Measurements from ENCODE around the gene NASP.
A peak's percentile ranks its signal among the peaks of the same experiment; 100 is the strongest.

The NASP gene

DNA sequence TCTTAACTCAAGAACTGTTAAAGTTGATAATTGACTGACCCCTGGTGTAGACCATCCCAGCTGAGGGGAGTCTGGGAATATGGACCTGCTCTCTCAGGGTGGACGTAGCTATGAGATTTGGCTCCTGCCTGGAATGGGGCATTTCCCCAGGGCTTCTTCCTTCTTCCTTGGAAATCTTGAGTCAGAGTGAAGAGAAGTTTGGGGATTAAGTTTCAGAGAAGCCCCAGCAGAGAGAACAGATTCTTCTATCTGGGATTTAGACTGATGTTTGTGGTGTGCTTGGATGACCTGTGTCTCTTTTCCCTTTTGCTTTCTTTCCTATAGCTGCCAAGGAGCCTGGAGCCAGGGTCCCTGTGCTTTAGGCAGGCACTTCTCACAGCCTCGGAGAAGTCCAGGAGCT lies 20.0 kb upstream of the NASP start:
- Mint-ChIP-seq H3K27ac (no peak overlapping the region), H3K27me3 (no peaks in the 10 kb centered on the region), H3K36me3 (peaks cover 4% of the 10 kb centered on the region)

GRCh38 chr1:45566722-45567121 lies 17.1 kb upstream of the NASP start:
- Mint-ChIP-seq H3K27ac (no peak overlapping the region), H3K36me3 (peaks cover 6% of the 10 kb centered on the region), H3K27me3 (no peaks in the 10 kb centered on the region), H3K4me3 (no peak overlapping the region), H3K9me3 (no peaks in the 10 kb centered on the region), H3K4me1 (peaks cover 4% of the 10 kb centered on the region)

More for the DNA sequence above, 20.0 kb upstream of the NASP start:
- no peak overlapping the region for H3K4me3 Mint-ChIP-seq
- H3K4me1 Mint-ChIP-seq, result peaks cover 6% of the 10 kb centered on the region
- no peaks in the 10 kb centered on the region for H3K9me3 Mint-ChIP-seq

GRCh38 chr1:45567911-45568310 lies 15.9 kb upstream of the NASP start:
- Mint-ChIP-seq H3K27ac (no peak overlapping the region), H3K4me3 (no peak overlapping the region), H3K36me3 (peaks cover 6% of the 10 kb centered on the region), H3K9me3 (no peaks in the 10 kb centered on the region), H3K27me3 (no peaks in the 10 kb centered on the region), H3K4me1 (no peaks in the 10 kb centered on the region)

- no peaks in the 10 kb centered on the region for H3K4me1 Mint-ChIP-seq
- H3K4me3 Mint-ChIP-seq, result no peak overlapping the region
- H3K36me3 Mint-ChIP-seq, result peaks cover 6% of the 10 kb centered on the region
- H3K27ac Mint-ChIP-seq, result no peak overlapping the region
- no peaks in the 10 kb centered on the region for H3K9me3 Mint-ChIP-seq
- H3K27me3 Mint-ChIP-seq, result no peaks in the 10 kb centered on the region
Observed at GRCh38 chr1:45568421-45568820, 15.4 kb upstream of the NASP start.

DNA sequence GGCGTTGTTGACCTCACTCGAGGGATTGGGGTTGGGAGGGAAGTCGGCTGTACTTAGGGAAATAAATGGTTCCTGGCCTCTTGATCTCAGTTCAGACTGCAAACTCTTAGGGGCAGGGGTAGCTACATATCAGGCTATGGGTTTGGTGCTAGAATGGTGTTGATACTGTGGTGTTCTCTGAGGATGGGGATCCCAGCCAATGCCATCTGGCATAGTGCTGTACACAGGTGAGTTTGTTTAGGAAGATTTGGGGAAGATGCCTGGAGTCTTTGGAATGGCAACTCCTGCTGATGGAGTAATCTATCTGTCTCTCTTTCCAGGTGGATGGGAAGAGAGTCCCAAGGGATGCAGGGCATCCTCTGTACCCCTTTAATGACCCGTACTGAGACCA lies 14.3 kb upstream of the NASP start:
- no peaks in the 10 kb centered on the region for H3K27me3 Mint-ChIP-seq
- no peaks in the 10 kb centered on the region for H3K9me3 Mint-ChIP-seq
- H3K27ac Mint-ChIP-seq, result no peak overlapping the region
- no peak overlapping the region for H3K4me3 Mint-ChIP-seq
- H3K36me3 Mint-ChIP-seq, result peaks cover 6% of the 10 kb centered on the region
- no peaks in the 10 kb centered on the region for H3K4me1 Mint-ChIP-seq

DNA sequence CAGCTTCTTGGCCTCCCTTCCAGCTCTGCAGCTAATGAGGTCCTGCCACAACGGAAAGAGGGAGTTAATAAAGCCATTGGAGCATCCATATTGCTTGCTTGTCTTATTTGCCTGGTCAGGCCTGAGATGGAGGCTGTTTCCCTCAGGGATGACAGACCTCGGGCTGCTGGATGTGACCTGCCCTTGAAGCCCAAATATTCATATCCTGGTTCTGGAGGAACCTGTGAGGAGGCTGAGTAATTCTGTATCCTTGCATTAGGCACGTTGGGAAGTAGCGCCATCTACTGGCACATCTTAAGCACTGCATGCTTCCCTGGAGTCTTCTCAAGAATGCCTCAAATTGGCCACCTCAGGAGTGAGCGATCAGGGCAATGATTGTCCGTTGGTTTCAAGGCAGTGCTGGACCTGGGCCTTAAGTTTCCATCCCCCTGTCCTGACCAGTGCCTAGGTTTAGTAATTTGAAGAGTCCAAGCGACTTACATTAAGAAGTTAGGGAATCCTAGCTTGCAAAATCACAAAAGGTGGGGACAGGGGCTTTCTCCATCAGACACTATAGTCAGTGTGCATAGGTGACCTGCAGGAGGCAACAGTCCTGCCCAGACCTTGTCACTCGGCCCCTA lies 13.8 kb upstream of the NASP start:
- Mint-ChIP-seq H3K27ac (no peak overlapping the region), H3K4me1 (no peaks in the 10 kb centered on the region), H3K9me3 (no peaks in the 10 kb centered on the region), H3K4me3 (no peak overlapping the region), H3K36me3 (peaks cover 6% of the 10 kb centered on the region), H3K27me3 (no peaks in the 10 kb centered on the region)

DNA sequence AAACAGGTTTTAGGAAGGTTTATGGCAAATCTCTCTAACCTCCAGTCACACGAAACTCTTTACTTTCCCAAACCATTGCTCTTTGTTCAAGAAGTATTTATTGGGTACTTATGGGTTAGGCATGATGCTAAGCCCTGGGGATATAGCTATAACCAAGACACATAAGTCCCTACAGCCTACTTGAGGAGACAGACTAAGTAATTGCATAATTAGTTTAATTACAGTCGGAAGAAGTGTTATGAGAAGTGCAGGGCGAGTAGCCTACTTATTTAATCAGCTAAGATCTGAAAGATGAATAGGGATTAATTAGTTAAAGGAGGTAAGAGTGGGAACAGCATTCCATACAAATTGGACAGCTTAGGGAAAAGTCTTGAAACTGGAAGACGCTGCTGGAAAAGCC lies 13.2 kb upstream of the NASP start:
- Mint-ChIP-seq H3K9me3 (no peaks in the 10 kb centered on the region), H3K4me1 (no peaks in the 10 kb centered on the region), H3K27me3 (no peaks in the 10 kb centered on the region), H3K27ac (no peak overlapping the region), H3K4me3 (no peak overlapping the region), H3K36me3 (peaks cover 6% of the 10 kb centered on the region)

- H3K27me3 Mint-ChIP-seq, result no peaks in the 10 kb centered on the region
- H3K9me3 Mint-ChIP-seq, result no peaks in the 10 kb centered on the region
- H3K27ac Mint-ChIP-seq, result no peak overlapping the region
- no peak overlapping the region for H3K4me3 Mint-ChIP-seq
- no peaks in the 10 kb centered on the region for H3K4me1 Mint-ChIP-seq
- H3K36me3 Mint-ChIP-seq, result peaks cover 3% of the 10 kb centered on the region
Observed at GRCh38 chr1:45573231-45573804, 10.5 kb upstream of the NASP start.

DNA sequence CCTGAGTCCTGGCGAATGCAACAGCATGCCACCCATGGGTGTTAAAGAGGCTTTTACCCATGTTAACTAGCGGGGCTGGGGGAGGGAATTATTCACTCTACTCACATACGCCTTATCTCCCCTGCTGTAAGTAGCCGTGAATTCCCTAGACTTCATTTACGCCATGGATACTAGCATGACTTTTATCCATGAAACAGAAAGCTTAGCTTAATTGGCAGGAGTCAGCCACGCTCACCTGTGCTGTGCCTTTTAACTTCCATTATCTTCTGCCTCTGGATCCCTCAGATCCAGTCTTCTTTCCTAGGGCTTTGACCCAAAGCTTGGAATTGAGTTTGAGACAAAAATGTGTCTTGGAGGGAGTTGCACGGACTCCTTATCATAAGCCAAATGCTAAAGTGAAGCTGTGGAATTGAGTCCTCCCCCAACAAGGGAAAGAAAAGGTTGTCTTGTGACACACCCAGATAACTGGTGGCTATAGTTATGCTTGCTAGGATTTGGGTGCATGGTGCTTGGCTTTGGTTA lies 9.7 kb upstream of the NASP start:
- H3K27ac Mint-ChIP-seq, result no peak overlapping the region
- peaks cover 3% of the 10 kb centered on the region for H3K36me3 Mint-ChIP-seq
- H3K4me3 Mint-ChIP-seq, result no peak overlapping the region
- no peaks in the 10 kb centered on the region for H3K27me3 Mint-ChIP-seq
- no peaks in the 10 kb centered on the region for H3K4me1 Mint-ChIP-seq
- H3K9me3 Mint-ChIP-seq, result no peaks in the 10 kb centered on the region

GRCh38 chr1:45583264-45583665 lies 576 bp upstream of the NASP start:
- Mint-ChIP-seq H3K4me1 (peaks cover 24% of the 10 kb centered on the region), H3K9me3 (no peaks in the 10 kb centered on the region), H3K27me3 (no peaks in the 10 kb centered on the region), H3K36me3 (peaks cover 5% of the 10 kb centered on the region), H3K4me3 (peak overlapping the region; percentile 99), H3K27ac (peak overlapping the region; percentile 99)

- Mint-ChIP-seq H3K27ac (peak overlapping the region; percentile 99), H3K4me1 (peaks cover 32% of the 10 kb centered on the region), H3K4me3 (peak overlapping the region; percentile 99), H3K9me3 (no peaks in the 10 kb centered on the region), H3K27me3 (no peaks in the 10 kb centered on the region), H3K36me3 (peaks cover 5% of the 10 kb centered on the region)
Observed at GRCh38 chr1:45584351-45585109, 689 bp downstream of the NASP start.

DNA sequence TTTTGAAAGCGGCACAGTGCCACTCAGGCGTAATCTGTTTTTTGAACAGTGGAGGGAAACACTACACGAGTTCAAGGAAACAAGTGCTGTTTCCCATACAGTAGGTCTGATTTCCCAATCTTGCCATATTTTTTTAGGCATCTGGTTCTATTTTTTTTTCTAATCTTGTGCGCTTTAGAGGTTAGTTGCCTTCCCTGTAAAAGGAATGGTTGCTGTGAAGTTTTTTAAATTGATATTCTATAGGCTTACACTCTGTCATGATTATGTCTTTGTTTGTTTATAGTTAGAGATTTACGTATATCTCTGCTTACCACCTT lies 1.2 kb downstream of the NASP start:
- peak overlapping the region; percentile 99 for H3K4me3 Mint-ChIP-seq
- no peaks in the 10 kb centered on the region for H3K9me3 Mint-ChIP-seq
- no peaks in the 10 kb centered on the region for H3K27me3 Mint-ChIP-seq
- H3K27ac Mint-ChIP-seq, result peak overlapping the region; percentile 92
- peaks cover 5% of the 10 kb centered on the region for H3K36me3 Mint-ChIP-seq
- H3K4me1 Mint-ChIP-seq, result peaks cover 32% of the 10 kb centered on the region

DNA sequence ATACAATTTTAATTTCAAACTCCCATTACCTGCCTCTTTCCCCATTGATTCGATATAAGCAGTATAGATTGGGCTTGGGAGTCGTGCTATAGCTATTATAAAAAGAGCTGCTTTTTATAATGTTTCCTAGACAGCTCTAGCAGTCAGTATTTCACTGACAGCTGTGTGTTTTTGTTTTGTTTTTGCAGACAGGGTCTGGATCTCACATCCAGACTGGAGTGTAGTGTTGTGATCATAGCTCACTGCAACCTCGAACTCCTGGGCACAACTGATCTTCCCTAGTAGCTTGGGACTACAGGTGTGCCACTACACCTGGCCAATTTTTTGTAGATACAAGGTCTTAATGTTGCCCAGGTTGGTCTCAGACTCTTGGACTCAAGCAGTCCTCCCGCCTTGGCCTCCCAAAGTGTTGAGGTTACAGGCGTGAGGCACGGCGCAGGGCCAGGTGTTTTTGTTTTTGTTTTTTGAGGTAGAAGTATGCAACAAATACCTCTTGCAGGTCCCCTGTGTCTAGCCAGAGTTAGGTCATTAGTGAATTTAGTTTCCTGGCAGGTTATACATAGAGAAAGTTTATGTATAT lies 1.7 kb downstream of the NASP start:
- no peaks in the 10 kb centered on the region for H3K27me3 Mint-ChIP-seq
- H3K4me3 Mint-ChIP-seq, result peak overlapping the region; percentile 99
- H3K36me3 Mint-ChIP-seq, result peaks cover 5% of the 10 kb centered on the region
- peaks cover 32% of the 10 kb centered on the region for H3K4me1 Mint-ChIP-seq
- H3K27ac Mint-ChIP-seq, result peak overlapping the region; percentile 63
- no peaks in the 10 kb centered on the region for H3K9me3 Mint-ChIP-seq

DNA sequence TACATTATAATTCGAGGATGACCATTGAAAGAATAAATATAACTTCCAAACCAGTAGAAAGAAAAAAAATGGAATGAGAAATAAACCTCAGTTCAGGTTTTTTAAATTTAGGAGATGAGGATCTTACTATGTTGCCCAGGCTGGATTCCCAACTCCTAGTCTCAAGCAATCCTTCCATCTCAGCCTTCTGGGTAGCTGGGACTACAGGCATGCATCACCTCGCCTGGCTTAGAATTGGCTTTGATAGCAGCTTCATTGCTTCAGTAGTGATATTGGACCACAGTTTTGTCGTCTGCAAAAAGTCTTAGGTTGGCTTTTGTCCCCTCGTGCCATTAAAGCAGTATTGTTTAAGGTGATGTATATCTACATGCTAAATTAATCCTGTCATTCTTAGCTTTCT lies 2.9 kb downstream of the NASP start:
- peaks cover 7% of the 10 kb centered on the region for H3K36me3 Mint-ChIP-seq
- H3K27me3 Mint-ChIP-seq, result no peaks in the 10 kb centered on the region
- H3K4me3 Mint-ChIP-seq, result peak overlapping the region; percentile 99
- H3K4me1 Mint-ChIP-seq, result peaks cover 32% of the 10 kb centered on the region
- H3K27ac Mint-ChIP-seq, result peak overlapping the region; percentile 92
- no peaks in the 10 kb centered on the region for H3K9me3 Mint-ChIP-seq

DNA sequence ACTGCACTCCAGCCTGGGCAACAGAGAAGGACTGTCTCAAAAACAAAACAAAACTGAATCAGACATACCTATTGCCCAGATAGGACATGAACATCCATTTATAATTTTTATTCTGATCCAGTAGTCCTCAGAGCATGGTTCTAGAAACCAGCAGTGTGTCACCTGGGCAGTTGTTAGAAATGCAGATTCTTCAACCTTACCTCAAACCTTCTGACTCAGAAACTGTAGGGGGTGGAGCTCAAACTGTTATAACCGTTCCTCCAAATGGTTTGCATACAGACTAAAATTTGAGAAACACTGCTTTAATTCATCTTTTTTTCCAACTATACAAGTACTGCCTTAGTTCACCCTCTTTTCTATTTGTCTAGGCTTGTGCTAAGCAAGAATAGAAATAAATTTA lies 6.0 kb downstream of the NASP start:
- H3K4me3 Mint-ChIP-seq, result no peak overlapping the region
- H3K36me3 Mint-ChIP-seq, result peaks cover 8% of the 10 kb centered on the region
- no peak overlapping the region for H3K27ac Mint-ChIP-seq
- H3K9me3 Mint-ChIP-seq, result no peaks in the 10 kb centered on the region
- H3K4me1 Mint-ChIP-seq, result peaks cover 33% of the 10 kb centered on the region
- H3K27me3 Mint-ChIP-seq, result no peaks in the 10 kb centered on the region

- Mint-ChIP-seq H3K4me1 (peaks cover 25% of the 10 kb centered on the region), H3K36me3 (peaks cover 15% of the 10 kb centered on the region), H3K9me3 (no peaks in the 10 kb centered on the region), H3K27me3 (no peaks in the 10 kb centered on the region), H3K27ac (no peak overlapping the region), H3K4me3 (no peak overlapping the region)
Observed at GRCh38 chr1:45594412-45594811, 10.6 kb downstream of the NASP start.

All from activated naive CD4-positive, alpha-beta T cell treated with anti-CD3 and anti-CD28 coated beads, Interleukin-2, amount 50 U/mL, for 24 hours (primary cell).